Lower lobe of right lung (tissue), 2 donors: Measurements from ENCODE around the gene MBD5. TPM values are rescaled to one million over a fixed set of nuclear protein-coding genes. Genes with fewer than 3 reads are reported as not detected.

Experiments used
- ATAC-seq, 2 donors: fragments of 200-7000 bp; cut with Tn5 transposase; one replicate each; pipeline ENCODE4 v1.9.1; 2020 to 2022; ENCODE audit warnings: mild to moderate bottlenecking in 2 of 2, moderate library complexity in 2 of 2
- DNase-seq: peaks from one replicate; pipeline ENCODE4 v3.0.0-alpha.2; 2020
- H3K27ac ChIP-seq: fragments of 200-600 bp; one replicate; pipeline ENCODE4 v1.8.0; 2022
- H3K27me3 ChIP-seq: fragments of 200-600 bp; one replicate; pipeline ENCODE4 v1.8.0; 2022; ENCODE audit warnings: low read depth
- H3K36me3 ChIP-seq: fragments of 200-600 bp; one replicate; pipeline ENCODE4 v1.8.0; 2022; ENCODE audit warnings: mild to moderate bottlenecking
- H3K4me1 ChIP-seq: fragments of 200-600 bp; one replicate; pipeline ENCODE4 v1.8.0; 2022
- H3K4me3 ChIP-seq: fragments of 200-600 bp; one replicate; pipeline ENCODE4 v1.8.0; 2022; ENCODE audit warnings: mild to moderate bottlenecking
- H3K9me3 ChIP-seq: fragments of 200-600 bp; one replicate; pipeline ENCODE4 v1.8.0; 2022
- CTCF ChIP-seq: fragments of 200-600 bp; IDR thresholded peaks from one replicate; pipeline ENCODE4 v1.8.0; 2022; ENCODE audit warnings: antibody characterized with exemption, mild to moderate bottlenecking
- intact Hi-C: fragments of 100-400 bp; cut with DNase I; formaldehyde crosslinking; loops from one replicate; pipeline ENCODE4 v1.11.0; 2022
- total RNA-seq: library from RNA; stranded (reverse); fragmentation: NEBNext Ultra II Directional; extraction: Animal tissue kit (Norgen Biotek cat#: 25700); gene quantifications from one replicate; pipeline ENCODE4 v1.2.1, GENCODE V29; 2021
- donor health status: DM: no; HTN: yes; CAD: no; lungs with severe emphysema.

Gene MBD5
- total RNA-seq, 1 donor from 2014 or later = 46.3 TPM

- intact Hi-C loops = no loop called here
- no peak overlapping the region for H3K4me3 ChIP-seq
- no peak for TF ChIP-seq CTCF
- H3K4me1 ChIP-seq = no peaks in the 10 kb centered on the region
- H3K27me3 ChIP-seq = no peaks in the 10 kb centered on the region
- H3K36me3 ChIP-seq = peaks cover 15% of the 10 kb centered on the region
- no peak overlapping the region for H3K27ac ChIP-seq
- no peak for DNase-seq
- H3K9me3 ChIP-seq = no peaks in the 10 kb centered on the region
- ATAC-seq = no peak
Measured at GRCh38 chr2:148487439-148487838, 466.5 kb downstream of the MBD5 start.

- intact Hi-C loops = no loop called here
- TF ChIP-seq CTCF = no peak
- H3K36me3 ChIP-seq = peaks cover 15% of the 10 kb centered on the region
- ATAC-seq (no peak), DNase-seq (no peak)
- H3K4me3 ChIP-seq = no peak overlapping the region
- no peaks in the 10 kb centered on the region for H3K9me3 ChIP-seq
- no peaks in the 10 kb centered on the region for H3K4me1 ChIP-seq
- no peaks in the 10 kb centered on the region for H3K27me3 ChIP-seq
- no peak overlapping the region for H3K27ac ChIP-seq
Measured at GRCh38 chr2:148490840-148491439, 470.0 kb downstream of the MBD5 start.

GRCh38 chr2:148493822-148494563 is 473.1 kb downstream of the MBD5 start:
- TF ChIP-seq CTCF = no peak
- DNase-seq (no peak), ATAC-seq (no peak)
- no peaks in the 10 kb centered on the region for H3K27me3 ChIP-seq
- H3K4me1 ChIP-seq = no peaks in the 10 kb centered on the region
- peaks cover 15% of the 10 kb centered on the region for H3K36me3 ChIP-seq
- intact Hi-C loops = no loop called here
- H3K9me3 ChIP-seq = no peaks in the 10 kb centered on the region
- H3K27ac ChIP-seq = no peak overlapping the region
- H3K4me3 ChIP-seq = no peak overlapping the region

GRCh38 chr2:148495586-148495985 is 474.7 kb downstream of the MBD5 start:
- no peak overlapping the region for H3K27ac ChIP-seq
- no peaks in the 10 kb centered on the region for H3K27me3 ChIP-seq
- H3K36me3 ChIP-seq = peaks cover 4% of the 10 kb centered on the region
- no peak for TF ChIP-seq CTCF
- intact Hi-C loops = no loop called here
- ATAC-seq = no peak
- H3K4me3 ChIP-seq = no peak overlapping the region
- no peaks in the 10 kb centered on the region for H3K9me3 ChIP-seq
- H3K4me1 ChIP-seq = no peaks in the 10 kb centered on the region
- DNase-seq = no peak

- no peak overlapping the region for H3K27ac ChIP-seq
- ATAC-seq (no peak), DNase-seq (no peak)
- no peaks in the 10 kb centered on the region for H3K36me3 ChIP-seq
- H3K4me1 ChIP-seq = no peaks in the 10 kb centered on the region
- H3K9me3 ChIP-seq = no peaks in the 10 kb centered on the region
- H3K4me3 ChIP-seq = no peak overlapping the region
- H3K27me3 ChIP-seq = no peaks in the 10 kb centered on the region
- no peak for TF ChIP-seq CTCF
- intact Hi-C loops = no loop called here
Measured at GRCh38 chr2:148501545-148501944, 480.7 kb downstream of the MBD5 start.
